Measurements from ENCODE around the gene REV1. TPM values are rescaled to one million over a fixed set of nuclear protein-coding genes. Genes with fewer than 3 reads are reported as not detected.

REV1 gene
- total RNA-seq, 2 donors from 2014 or later = 29.7 to 37.4 TPM

GRCh38 chr2:99403084-99403483 lies 86.7 kb downstream of the REV1 start:
- Histone ChIP-seq H3K9me3 (no peaks in the 10 kb centered on the region), H3K27me3 (no peaks in the 10 kb centered on the region), H3K4me1 (no peaks in the 10 kb centered on the region), H3K4me3 (no peak overlapping the region), H3K9ac (ENCODE audit: low read depth in 2 of 2, low read length in 2 of 2) (no peak overlapping the region), H3K27ac (no peak overlapping the region), H3K36me3 (peaks cover 18% of the 10 kb centered on the region)
- no peak for DNase-seq
- intact Hi-C loops (cut with DNase I) = no loop called here
- TF ChIP-seq CTCF (IDR thresholded peaks at IDR 0.05) = no peak

- Histone ChIP-seq H3K9ac (ENCODE audit: low read depth in 2 of 2, low read length in 2 of 2) (no peak overlapping the region), H3K27ac (no peak overlapping the region), H3K9me3 (no peaks in the 10 kb centered on the region), H3K4me1 (no peaks in the 10 kb centered on the region), H3K4me3 (no peak overlapping the region), H3K27me3 (no peaks in the 10 kb centered on the region), H3K36me3 (peaks cover 26% of the 10 kb centered on the region)
- TF ChIP-seq CTCF (IDR thresholded peaks at IDR 0.05) = no peak
- intact Hi-C loops (cut with DNase I) = no loop called here
- DNase-seq = no peak
Observed at GRCh38 chr2:99401841-99402240, 88.0 kb downstream of the REV1 start.

GRCh38 chr2:99399795-99400194 lies 90.0 kb downstream of the REV1 start:
- H3K36me3 ChIP-seq = peaks cover 19% of the 10 kb centered on the region
- TF ChIP-seq CTCF (IDR thresholded peaks at IDR 0.05) = no peak
- intact Hi-C loops (cut with DNase I) = no loop called here

GRCh38 chr2:99399063-99399462 lies 90.8 kb downstream of the REV1 start:
- intact Hi-C loops (cut with DNase I) = no loop called here
- Histone ChIP-seq H3K9ac (ENCODE audit: low read depth in 2 of 2, low read length in 2 of 2) (no peak overlapping the region), H3K36me3 (peaks cover 17% of the 10 kb centered on the region)

More at GRCh38 chr2:99399795-99400194, 90.0 kb downstream of the REV1 start:
- Histone ChIP-seq H3K27ac (no peak overlapping the region), H3K9ac (ENCODE audit: low read depth in 2 of 2, low read length in 2 of 2) (no peak overlapping the region), H3K27me3 (no peaks in the 10 kb centered on the region), H3K4me3 (no peak overlapping the region), H3K4me1 (no peaks in the 10 kb centered on the region), H3K9me3 (no peaks in the 10 kb centered on the region)
- DNase-seq = no peak

GRCh38 chr2:99398303-99398702 lies 91.5 kb downstream of the REV1 start:
- no peak for TF ChIP-seq CTCF (IDR thresholded peaks at IDR 0.05)

More at GRCh38 chr2:99399063-99399462, 90.8 kb downstream of the REV1 start:
- TF ChIP-seq CTCF (IDR thresholded peaks at IDR 0.05) = no peak
- no peaks in the 10 kb centered on the region for H3K9me3 ChIP-seq
- no peak overlapping the region for H3K4me3 ChIP-seq
- no peaks in the 10 kb centered on the region for H3K27me3 ChIP-seq
- no peak overlapping the region for H3K27ac ChIP-seq
- no peaks in the 10 kb centered on the region for H3K4me1 ChIP-seq
- DNase-seq = no peak

More at GRCh38 chr2:99398303-99398702, 91.5 kb downstream of the REV1 start:
- Histone ChIP-seq H3K4me3 (no peak overlapping the region), H3K9me3 (no peaks in the 10 kb centered on the region), H3K27ac (no peak overlapping the region), H3K27me3 (no peaks in the 10 kb centered on the region), H3K9ac (ENCODE audit: low read depth in 2 of 2, low read length in 2 of 2) (no peak overlapping the region), H3K4me1 (no peaks in the 10 kb centered on the region), H3K36me3 (peaks cover 17% of the 10 kb centered on the region)
- DNase-seq = no peak
- intact Hi-C loops (cut with DNase I) = no loop called here
